IMR-90 (cell line): Measurements from ENCODE around the gene CDK10. TPM values are rescaled to one million over a fixed set of nuclear protein-coding genes. Genes with fewer than 3 reads are reported as not detected.
"Not testable (repeated sequence)": the region's sequence is repeated elsewhere in the genome, so short reads cannot be mapped to it uniquely, and the experiment has no call there.

Experiments
- ATAC-seq: fragments of 200-7000 bp; cut with Tn5 transposase; 2 replicates; pipeline ENCODE4 v1.9.1; 2020; ENCODE audit warnings: low read depth, mild to moderate bottlenecking, moderate library complexity
- BruUV-seq: library from RNA; stranded (reverse); fragments of 400-500 nt; replicated peaks from 2 replicates; lab custom pipeline; 2021; lab: Mats Ljungman, UMichigan
- CTCF ChIA-PET: fragments of 300-600 bp; formaldehyde crosslinking; extraction: SDS; loops from one replicate; lab custom pipeline; 2021; ENCODE audit warnings: antibody characterized with exemption; lab: Yijun Ruan, JAX
- POLR2A ChIA-PET: fragments of 300-600 bp; sonication (Branson Sonifier 250); formaldehyde crosslinking; loops from one replicate; lab custom pipeline; 2022; ENCODE audit warnings: antibody characterized with exemption; ENCODE audit not compliant: unreplicated experiment; lab: Charles Lee
- DNase-seq: peaks from one replicate; pipeline ENCODE4 v3.0.0; 2013
- H2AFZ ChIP-seq: replicated peaks from 2 replicates; pipeline ENCODE3; 2013; ENCODE audit warnings: low read length, mild to moderate bottlenecking; ENCODE audit not compliant: poor library complexity
- H2AK5ac ChIP-seq: 2 replicates; pipeline ENCODE4 v1.6.1; 2013; ENCODE audit warnings: low read depth, low read length, inconsistent platforms
- H2AK9ac ChIP-seq: replicated peaks from 2 replicates; pipeline ENCODE3; 2013; ENCODE audit warnings: mild to moderate bottlenecking, low read depth, low read length, moderate library complexity; ENCODE audit not compliant: poor library complexity
- H2BK120ac ChIP-seq: 2 replicates; pipeline ENCODE4 v1.6.1; 2013; ENCODE audit warnings: low read depth, low read length, inconsistent platforms
- H2BK15ac ChIP-seq: 3 replicates; pipeline ENCODE4 v1.6.1; 2013; ENCODE audit warnings: low read depth, low read length, inconsistent platforms
- H2BK20ac ChIP-seq: 2 replicates; pipeline ENCODE4 v1.6.1; 2013; ENCODE audit warnings: low read depth, mild to moderate bottlenecking, inconsistent platforms, low read length, moderate library complexity
- H2BK5ac ChIP-seq: 2 replicates; pipeline ENCODE4 v1.6.1; 2013; ENCODE audit warnings: mild to moderate bottlenecking, low read depth, low read length, inconsistent platforms; ENCODE audit not compliant: poor library complexity, severe bottlenecking
- H3K14ac ChIP-seq: replicated peaks from 2 replicates; pipeline ENCODE4 v1.6.1; 2013; ENCODE audit warnings: low read depth, low read length, inconsistent platforms
- H3K18ac ChIP-seq: 2 replicates; pipeline ENCODE4 v1.6.1; 2013; ENCODE audit warnings: low read depth, low read length, control low read depth
- H3K23ac ChIP-seq: 2 replicates; pipeline ENCODE4 v1.6.1; 2013; ENCODE audit warnings: low read depth, low read length, inconsistent platforms
- H3K27ac ChIP-seq: 2 replicates; pipeline ENCODE4 v1.5.1; 2013; ENCODE audit warnings: mild to moderate bottlenecking, control low read depth, low read length; ENCODE audit not compliant: insufficient read depth
- H3K27me3 ChIP-seq: 2 replicates; pipeline ENCODE4 v1.6.1; 2013; ENCODE audit warnings: low read length; ENCODE audit not compliant: control insufficient read depth, insufficient read depth
- H3K36me3 ChIP-seq: 2 replicates; pipeline ENCODE4 v1.6.1; 2013; ENCODE audit warnings: low read length, mixed read lengths; ENCODE audit not compliant: control insufficient read depth, insufficient read depth
- H3K4ac ChIP-seq: 2 replicates; pipeline ENCODE4 v1.6.1; 2013; ENCODE audit warnings: low read depth, low read length, inconsistent platforms
- H3K4me1 ChIP-seq: 2 replicates; pipeline ENCODE4 v1.6.1; 2013; ENCODE audit warnings: low read length, mixed read lengths; ENCODE audit not compliant: control insufficient read depth, insufficient read depth
- H3K4me2 ChIP-seq: 2 replicates; pipeline ENCODE4 v1.6.1; 2013; ENCODE audit warnings: low read depth, mild to moderate bottlenecking, control low read depth, low read length, moderate library complexity
- H3K4me3 ChIP-seq: 2 replicates; pipeline ENCODE4 v1.5.1; 2013; ENCODE audit warnings: low read depth, mild to moderate bottlenecking, control low read depth, low read length, moderate library complexity; ENCODE audit not compliant: insufficient read depth
- H3K56ac ChIP-seq: 2 replicates; pipeline ENCODE4 v1.6.1; 2013; ENCODE audit warnings: low read length, inconsistent platforms; ENCODE audit not compliant: insufficient read depth; ENCODE audit errors: extremely low read depth
- H3K79me1 ChIP-seq, 2 experiments: 2 replicates each; pipeline ENCODE4 v1.6.1; 2013; ENCODE audit warnings: low read length in 2 of 2, inconsistent platforms in 1 of 2, low read depth in 1 of 2
- H3K9ac ChIP-seq: 2 replicates; pipeline ENCODE4 v1.6.1; 2013; ENCODE audit warnings: low read depth, low read length, control low read depth
- H3K9me1 ChIP-seq: 2 replicates; pipeline ENCODE4 v1.6.1; 2013; ENCODE audit warnings: low read length, inconsistent platforms; ENCODE audit not compliant: insufficient read depth
- H3K9me3 ChIP-seq: 2 replicates; pipeline ENCODE4 v1.6.1; 2013; ENCODE audit warnings: low read length; ENCODE audit not compliant: control insufficient read depth, insufficient read depth
- H4K20me1 ChIP-seq: 2 replicates; pipeline ENCODE4 v1.6.1; 2013; ENCODE audit warnings: low read length, inconsistent platforms; ENCODE audit not compliant: insufficient read depth
- H4K5ac ChIP-seq: 2 replicates; pipeline ENCODE4 v1.6.1; 2013; ENCODE audit warnings: mild to moderate bottlenecking, low read depth, low read length, control low read depth
- H4K8ac ChIP-seq, 2 experiments: 2 replicates each; pipeline ENCODE4 v1.6.1; 2013; ENCODE audit warnings: low read depth in 2 of 2, low read length in 2 of 2, control low read depth in 1 of 2, inconsistent platforms in 1 of 2
- H4K91ac ChIP-seq: 2 replicates; pipeline ENCODE4 v1.6.1; 2013; ENCODE audit warnings: low read depth, low read length, inconsistent platforms; ENCODE audit not compliant: insufficient read depth
- RAD21 ChIP-seq: IDR thresholded peaks from 2 replicates; pipeline ENCODE4 v1.6.1; 2012; ENCODE audit warnings: low read length, improper control_type of control experiment
- SMC3 ChIP-seq: fragments of 150-350 bp; IDR thresholded peaks from 2 replicates; pipeline ENCODE4 v1.6.1; 2016; ENCODE audit warnings: low read depth, mild to moderate bottlenecking, antibody characterized with exemption, low read length, moderate library complexity
- WGBS, 2 experiments: methylation state at CpG; one replicate each; pipeline versions ENCODE4 v1.1.5 to v1.1.7; 2013; ENCODE audit warnings: missing lambda C conversion rate in 2 of 2; ENCODE audit not compliant: insufficient read length in 1 of 2; ENCODE audit errors: extremely low coverage in 2 of 2; 5-methylcytosine and 5-hydroxymethylcytosine counted together
- dilution Hi-C: fragments of 300-500 bp; cut with HindIII; formaldehyde crosslinking; loops from one replicate; pipeline ENCODE4 v1.14.3; 2018; ENCODE audit warnings: low sequenced_read_pairs; ENCODE audit not compliant: unreplicated experiment
- in situ Hi-C: fragments of 300-500 bp; cut with MboI; formaldehyde crosslinking; loops from 3 replicates; pipeline ENCODE4 v1.14.3; 2019; ENCODE audit warnings: low sequenced_read_pairs, inconsistent platforms, mixed read lengths
- intact Hi-C: fragments of 100-400 bp; cut with micrococcal nuclease; formaldehyde crosslinking; loops from 2 replicates; pipeline ENCODE4 v1.10.0; 2022
- polyA plus RNA-seq, 3 experiments: library from polyadenylated mRNA; depleted of rRNA; stranded (reverse); fragments of >200 nt; gene quantifications; 2 replicates each; pipeline ENCODE4 v1.2.3, GENCODE V29; 2012; ENCODE audit warnings: low replicate concordance in 1 of 3
- total RNA-seq: library from RNA; depleted of rRNA; stranded (reverse); fragments of >200 nt; gene quantifications from 2 replicates; pipeline ENCODE4 v1.2.3, GENCODE V29; 2012
- TF ChIP-seq, protein P1 (sequence below): conservative IDR thresholded peaks from 2 replicates; pipeline ENCODE4 v1.5.1; 2012; ENCODE audit warnings: mild to moderate bottlenecking, low read depth, low read length, improper control_type of control experiment

Gene CDK10
- total and polyA plus RNA-seq, 2 of the 4 experiments (the other 2 are of a cell fraction): 19.5 to 61.8 TPM

DNA sequence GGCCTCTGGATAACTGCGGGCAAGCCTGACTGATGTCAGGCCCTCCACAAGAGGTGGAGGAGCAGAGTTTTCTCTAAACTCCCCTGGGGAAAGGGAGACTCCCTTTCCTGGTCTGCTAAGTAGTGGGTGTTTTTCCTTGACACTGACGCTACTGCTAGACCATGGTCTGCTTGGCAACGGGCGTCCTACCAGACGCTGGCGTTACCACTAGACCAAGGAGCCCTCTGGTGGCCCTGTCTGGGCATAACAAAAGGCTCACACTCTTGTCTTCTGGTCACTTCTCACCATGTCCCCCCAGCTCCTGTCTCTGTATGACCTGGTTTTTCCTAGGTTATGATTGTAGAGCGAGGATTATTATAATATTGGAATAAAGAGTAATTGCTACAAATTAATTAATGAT, 19.5 kb upstream of the CDK10 start:
- H4K8ac ChIP-seq, BruUV-seq, H3K56ac ChIP-seq, POLR2A ChIA-PET, H4K20me1 ChIP-seq, ATAC-seq, H3K9me1 ChIP-seq, H4K5ac ChIP-seq, H2AK9ac ChIP-seq, H3K36me3 ChIP-seq, H2BK5ac ChIP-seq, dilution Hi-C loops, H3K27ac ChIP-seq, H3K18ac ChIP-seq, H2BK120ac ChIP-seq, H3K9me3 ChIP-seq, H4K91ac ChIP-seq, H3K4me2 ChIP-seq, H3K9ac ChIP-seq, H2AK5ac ChIP-seq, H3K4ac ChIP-seq, H2BK20ac ChIP-seq, H3K4me1 ChIP-seq, H3K23ac ChIP-seq, H2AFZ ChIP-seq, H3K27me3 ChIP-seq, H3K14ac ChIP-seq, CTCF ChIA-PET, in situ Hi-C loops, H3K79me1 ChIP-seq, H2BK15ac ChIP-seq, H3K4me3 ChIP-seq: not testable (repeated sequence)
- DNase-seq: peak; percentile 43
- TF ChIP-seq, protein P1, sequence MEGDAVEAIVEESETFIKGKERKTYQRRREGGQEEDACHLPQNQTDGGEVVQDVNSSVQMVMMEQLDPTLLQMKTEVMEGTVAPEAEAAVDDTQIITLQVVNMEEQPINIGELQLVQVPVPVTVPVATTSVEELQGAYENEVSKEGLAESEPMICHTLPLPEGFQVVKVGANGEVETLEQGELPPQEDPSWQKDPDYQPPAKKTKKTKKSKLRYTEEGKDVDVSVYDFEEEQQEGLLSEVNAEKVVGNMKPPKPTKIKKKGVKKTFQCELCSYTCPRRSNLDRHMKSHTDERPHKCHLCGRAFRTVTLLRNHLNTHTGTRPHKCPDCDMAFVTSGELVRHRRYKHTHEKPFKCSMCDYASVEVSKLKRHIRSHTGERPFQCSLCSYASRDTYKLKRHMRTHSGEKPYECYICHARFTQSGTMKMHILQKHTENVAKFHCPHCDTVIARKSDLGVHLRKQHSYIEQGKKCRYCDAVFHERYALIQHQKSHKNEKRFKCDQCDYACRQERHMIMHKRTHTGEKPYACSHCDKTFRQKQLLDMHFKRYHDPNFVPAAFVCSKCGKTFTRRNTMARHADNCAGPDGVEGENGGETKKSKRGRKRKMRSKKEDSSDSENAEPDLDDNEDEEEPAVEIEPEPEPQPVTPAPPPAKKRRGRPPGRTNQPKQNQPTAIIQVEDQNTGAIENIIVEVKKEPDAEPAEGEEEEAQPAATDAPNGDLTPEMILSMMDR: peak; percentile 47
- TF ChIP-seq RAD21: peak; percentile 53
- TF ChIP-seq SMC3: peak; percentile 52
- WGBS, 2 experiments: no CpG with 5 or more reads among the region's 7 CpGs
- intact Hi-C loops: loop anchor here (1.0 kb wide), 1 partner anchor 92 kb away; the partner anchor contains the start of gene CPNE7
